Measurements from ENCODE around the gene IREB2. TPM values are rescaled to one million over a fixed set of nuclear protein-coding genes. Genes with fewer than 3 reads are reported as not detected.
A peak's percentile ranks its signal among the peaks of the same experiment; 100 is the strongest.

Gene IREB2
- total RNA-seq, 4 donors from 2014 or later = 17.5 to 23.7 (median 19.4) TPM

DNA sequence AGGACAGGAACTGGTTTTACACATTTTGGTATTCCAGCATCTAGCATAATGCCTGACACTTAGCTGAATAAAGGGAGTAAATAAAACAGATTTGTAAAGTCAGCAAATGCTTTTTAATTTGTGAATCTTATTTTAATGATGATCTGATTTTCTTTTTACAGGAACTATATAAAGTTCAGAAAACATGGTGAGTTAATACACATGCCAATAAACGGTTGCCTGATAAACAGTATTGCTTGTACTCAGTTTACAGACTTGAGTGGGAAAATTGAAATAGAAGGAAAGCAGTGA is 103.7 kb downstream of the IREB2 start:
- peaks cover 23 to 46% (median 45%) of the 10 kb centered on the region in 4 donors for H3K36me3 ChIP-seq
- no peaks in the 10 kb centered on the region for H3K27me3 ChIP-seq
- peaks cover 21 to 31% (median 28%) of the 10 kb centered on the region in 4 donors for H3K4me1 ChIP-seq
- H3K4me3 ChIP-seq = peak overlapping the region; percentile 83 to 94 (median 84)
- H3K27ac ChIP-seq (replicated peaks in 1 of 4) = peak overlapping the region in 2 of 4 donors; percentile 97
- no peak for TF ChIP-seq POLR2AphosphoS5 (IDR thresholded peaks at IDR 0.05)
- WGBS = 40% methylated on average over 1 of the region's 1 CpG
- no peaks in the 10 kb centered on the region for H3K9me3 ChIP-seq
- DNase-seq (ENCODE audit: extremely low spot score) = no peak
- intact Hi-C loops (cut with DNase I) = no loop called here

- Histone ChIP-seq H3K36me3 (peaks cover 33 to 56% (median 55%) of the 10 kb centered on the region in 4 donors), H3K27me3 (no peaks in the 10 kb centered on the region), H3K27ac (replicated peaks in 1 of 4) (no peak overlapping the region), H3K4me1 (peaks cover 21 to 31% (median 28%) of the 10 kb centered on the region in 4 donors), H3K4me3 (no peak overlapping the region), H3K9me3 (no peaks in the 10 kb centered on the region)
- TF ChIP-seq POLR2AphosphoS5 (IDR thresholded peaks at IDR 0.05) = no peak
- no peak for TF ChIP-seq POLR2A (IDR thresholded peaks at IDR 0.05; ENCODE audit: low read depth)
- no peak for TF ChIP-seq EP300 (IDR thresholded peaks at IDR 0.05)
- TF ChIP-seq, protein P1, sequence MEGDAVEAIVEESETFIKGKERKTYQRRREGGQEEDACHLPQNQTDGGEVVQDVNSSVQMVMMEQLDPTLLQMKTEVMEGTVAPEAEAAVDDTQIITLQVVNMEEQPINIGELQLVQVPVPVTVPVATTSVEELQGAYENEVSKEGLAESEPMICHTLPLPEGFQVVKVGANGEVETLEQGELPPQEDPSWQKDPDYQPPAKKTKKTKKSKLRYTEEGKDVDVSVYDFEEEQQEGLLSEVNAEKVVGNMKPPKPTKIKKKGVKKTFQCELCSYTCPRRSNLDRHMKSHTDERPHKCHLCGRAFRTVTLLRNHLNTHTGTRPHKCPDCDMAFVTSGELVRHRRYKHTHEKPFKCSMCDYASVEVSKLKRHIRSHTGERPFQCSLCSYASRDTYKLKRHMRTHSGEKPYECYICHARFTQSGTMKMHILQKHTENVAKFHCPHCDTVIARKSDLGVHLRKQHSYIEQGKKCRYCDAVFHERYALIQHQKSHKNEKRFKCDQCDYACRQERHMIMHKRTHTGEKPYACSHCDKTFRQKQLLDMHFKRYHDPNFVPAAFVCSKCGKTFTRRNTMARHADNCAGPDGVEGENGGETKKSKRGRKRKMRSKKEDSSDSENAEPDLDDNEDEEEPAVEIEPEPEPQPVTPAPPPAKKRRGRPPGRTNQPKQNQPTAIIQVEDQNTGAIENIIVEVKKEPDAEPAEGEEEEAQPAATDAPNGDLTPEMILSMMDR (IDR thresholded peaks at IDR 0.05) = no peak
- DNase-seq (ENCODE audit: extremely low spot score) = no peak
- WGBS = 91% methylated on average over 3 of the region's 3 CpGs
- intact Hi-C loops (cut with DNase I) = no loop called here
These were observed 104.6 kb downstream of the IREB2 start for GRCh38 chr15:78542647-78543046.

DNA sequence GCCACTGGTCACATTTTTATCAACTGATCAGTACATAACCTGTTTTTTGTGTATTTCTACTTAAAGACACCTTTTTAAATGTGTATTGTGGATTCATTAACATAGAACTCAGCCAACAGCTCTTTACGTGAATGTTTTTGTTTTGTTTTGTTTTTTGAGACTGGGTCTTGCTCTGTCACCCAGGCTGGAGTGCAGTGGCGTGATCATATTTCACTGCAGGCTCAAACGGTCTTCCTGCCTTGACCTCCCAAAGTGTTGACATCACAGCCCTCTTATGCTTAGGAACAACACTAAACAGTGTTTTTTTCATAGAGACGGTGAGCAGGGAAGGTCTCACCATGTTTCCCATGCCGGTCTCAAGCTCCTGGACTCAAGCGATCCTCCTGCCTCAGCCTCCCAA is 112.2 kb downstream of the IREB2 start:
- intact Hi-C loops (cut with DNase I) = no loop called here
- H3K36me3 ChIP-seq = peaks cover 48 to 63% (median 61%) of the 10 kb centered on the region in 4 donors
- H3K9me3 ChIP-seq = no peaks in the 10 kb centered on the region
- H3K4me1 ChIP-seq = no peaks in the 10 kb centered on the region
- 79% methylated on average over 6 of the region's 6 CpGs for WGBS
- no peak overlapping the region for H3K4me3 ChIP-seq
- no peak for DNase-seq (ENCODE audit: extremely low spot score)
- H3K27me3 ChIP-seq = no peaks in the 10 kb centered on the region
- H3K27ac ChIP-seq (replicated peaks in 1 of 4) = no peak overlapping the region
- TF ChIP-seq POLR2A (IDR thresholded peaks at IDR 0.05; ENCODE audit: low read depth) = no peak
- TF ChIP-seq, protein P1 (IDR thresholded peaks at IDR 0.05) = no peak
- TF ChIP-seq EP300 (IDR thresholded peaks at IDR 0.05) = no peak
- no peak for TF ChIP-seq POLR2AphosphoS5 (IDR thresholded peaks at IDR 0.05)

- 66% methylated on average over 3 of the region's 3 CpGs for WGBS
- H3K4me3 ChIP-seq = no peak overlapping the region
- H3K4me1 ChIP-seq = no peaks in the 10 kb centered on the region
- H3K27ac ChIP-seq (replicated peaks in 1 of 4) = no peak overlapping the region
- H3K27me3 ChIP-seq = no peaks in the 10 kb centered on the region
- no peaks in the 10 kb centered on the region for H3K9me3 ChIP-seq
- DNase-seq (ENCODE audit: extremely low spot score) = no peak
- TF ChIP-seq POLR2A (IDR thresholded peaks at IDR 0.05; ENCODE audit: low read depth) (no peak), POLR2AphosphoS5 (IDR thresholded peaks at IDR 0.05) (no peak), EP300 (IDR thresholded peaks at IDR 0.05) (no peak)
- TF ChIP-seq, protein P1 (IDR thresholded peaks at IDR 0.05) = no peak
- H3K36me3 ChIP-seq = peaks cover 41 to 57% (median 55%) of the 10 kb centered on the region in 4 donors
- intact Hi-C loops (cut with DNase I) = no loop called here
These were observed 112.8 kb downstream of the IREB2 start for GRCh38 chr15:78550815-78551214.

Other genes starting within 250 kb of the IREB2 start
- 1 to 10 TPM in 3 of 4 donors, under 1 TPM in 1; 0.33 to 2.5 (median 1.8) TPM for gene ACSBG1, start 203.7 kb upstream of the IREB2 start, total RNA-seq
- gene DNAJA4, start 173.7 kb upstream of the IREB2 start, total RNA-seq = 10 to 100 TPM; 11.8 to 23.5 (median 15.8) TPM
- gene SKIC8, start 138.6 kb upstream of the IREB2 start, total RNA-seq = 10 to 100 TPM; 34.7 to 52.7 (median 42.7) TPM
- not detected for gene CRABP1, start 97.9 kb upstream of the IREB2 start, total RNA-seq
- gene HYKK, start 69.4 kb downstream of the IREB2 start, total RNA-seq = 1 to 10 TPM; 5.8 to 8.6 (median 7.6) TPM
- 100 to 1,000 TPM; 103 to 135 (median 117) TPM for gene PSMA4, start 102.2 kb downstream of the IREB2 start, total RNA-seq
- gene CHRNA5, start 127.3 kb downstream of the IREB2 start, total RNA-seq = 1 to 10 TPM in 1 of 4 donors, under 1 TPM in 3; 0.80 to 1.2 (median 0.98) TPM
- gene CHRNA3, start 182.8 kb downstream of the IREB2 start, total RNA-seq = 1 to 10 TPM; 1.9 to 3.5 (median 3.1) TPM
- under 1 TPM in 3 of 4 donors, not detected in 1; 0.26 to 0.50 (median 0.34) TPM for gene CHRNB4, start 203.0 kb downstream of the IREB2 start, total RNA-seq

Data from esophagus muscularis mucosa (tissue), 4 donors.